Measurements from ENCODE around the gene TIMP1. TPM values are rescaled to one million over a fixed set of nuclear protein-coding genes. Genes with fewer than 3 reads are reported as not detected.

Gene TIMP1
- polyA plus RNA-seq, 1 donor from 2014 or later = 2.0 TPM

GRCh38 chrX:47577901-47578300 lies 4.3 kb upstream of the TIMP1 start:
- Histone ChIP-seq H2AFZ (ENCODE audit: low read depth, low read length) (no peak overlapping the region), H3K4me2 (ENCODE audit: low read length) (no peak overlapping the region), H3K27ac (ENCODE audit: low read length) (no peak overlapping the region), H4K20me1 (ENCODE audit: insufficient read depth) (no peaks in the 10 kb centered on the region), H3K27me3 (ENCODE audit: insufficient read depth, low read depth, low read length) (no peaks in the 10 kb centered on the region), H3K9ac (ENCODE audit: low read length) (no peak overlapping the region), H3K36me3 (ENCODE audit: insufficient read depth, low read length) (no peaks in the 10 kb centered on the region), H3K79me2 (replicated peaks; ENCODE audit: insufficient read depth, low read length) (no peaks in the 10 kb centered on the region), H3K9me2 (ENCODE audit: insufficient read depth, low read length) (no peaks in the 10 kb centered on the region), H3K4me3 (ENCODE audit: low read length) (no peak overlapping the region), H3F3A (ENCODE audit: insufficient read depth, low read length, poor library complexity, severe bottlenecking) (no peaks in the 10 kb centered on the region), H3K9me3 (ENCODE audit: low read length) (no peaks in the 10 kb centered on the region)
- TF ChIP-seq REST (IDR thresholded peaks at IDR 0.05; ENCODE audit: borderline replicate concordance) (no peak), TAF1 (IDR thresholded peaks at IDR 0.05; ENCODE audit: low read depth) (no peak), POLR2AphosphoS5 (IDR thresholded peaks at IDR 0.05) (no peak), EZH2 (IDR thresholded peaks at IDR 0.05; ENCODE audit: borderline replicate concordance, insufficient read depth, low read length, poor library complexity, severe bottlenecking) (no peak), MXI1 (conservative IDR thresholded peaks at IDR 0.05; ENCODE audit: poor library complexity, severe bottlenecking) (no peak), EP300 (conservative IDR thresholded peaks at IDR 0.05; ENCODE audit: poor library complexity, severe bottlenecking) (no peak), RAD21 (conservative IDR thresholded peaks at IDR 0.05) (no peak), SMC3 (conservative IDR thresholded peaks at IDR 0.05; ENCODE audit: poor library complexity) (no peak)
- TF ChIP-seq, protein P1, sequence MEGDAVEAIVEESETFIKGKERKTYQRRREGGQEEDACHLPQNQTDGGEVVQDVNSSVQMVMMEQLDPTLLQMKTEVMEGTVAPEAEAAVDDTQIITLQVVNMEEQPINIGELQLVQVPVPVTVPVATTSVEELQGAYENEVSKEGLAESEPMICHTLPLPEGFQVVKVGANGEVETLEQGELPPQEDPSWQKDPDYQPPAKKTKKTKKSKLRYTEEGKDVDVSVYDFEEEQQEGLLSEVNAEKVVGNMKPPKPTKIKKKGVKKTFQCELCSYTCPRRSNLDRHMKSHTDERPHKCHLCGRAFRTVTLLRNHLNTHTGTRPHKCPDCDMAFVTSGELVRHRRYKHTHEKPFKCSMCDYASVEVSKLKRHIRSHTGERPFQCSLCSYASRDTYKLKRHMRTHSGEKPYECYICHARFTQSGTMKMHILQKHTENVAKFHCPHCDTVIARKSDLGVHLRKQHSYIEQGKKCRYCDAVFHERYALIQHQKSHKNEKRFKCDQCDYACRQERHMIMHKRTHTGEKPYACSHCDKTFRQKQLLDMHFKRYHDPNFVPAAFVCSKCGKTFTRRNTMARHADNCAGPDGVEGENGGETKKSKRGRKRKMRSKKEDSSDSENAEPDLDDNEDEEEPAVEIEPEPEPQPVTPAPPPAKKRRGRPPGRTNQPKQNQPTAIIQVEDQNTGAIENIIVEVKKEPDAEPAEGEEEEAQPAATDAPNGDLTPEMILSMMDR (IDR thresholded peaks at IDR 0.05; ENCODE audit: poor library complexity, severe bottlenecking) = no peak

GRCh38 chrX:47578692-47579091 lies 3.5 kb upstream of the TIMP1 start:
- no peaks in the 10 kb centered on the region for H3K27me3 ChIP-seq (ENCODE audit: insufficient read depth, low read depth, low read length)
- no peak overlapping the region for H2AFZ ChIP-seq (ENCODE audit: low read depth, low read length)
- no peaks in the 10 kb centered on the region for H3K9me2 ChIP-seq (ENCODE audit: insufficient read depth, low read length)
- H4K20me1 ChIP-seq (ENCODE audit: insufficient read depth) = no peaks in the 10 kb centered on the region
- H3K9ac ChIP-seq (ENCODE audit: low read length) = no peak overlapping the region
- no peak overlapping the region for H3K4me2 ChIP-seq (ENCODE audit: low read length)
- no peak overlapping the region for H3K4me3 ChIP-seq (ENCODE audit: low read length)
- H3F3A ChIP-seq (ENCODE audit: insufficient read depth, low read length, poor library complexity, severe bottlenecking) = no peaks in the 10 kb centered on the region
- H3K27ac ChIP-seq (ENCODE audit: low read length) = no peak overlapping the region
- H3K36me3 ChIP-seq (ENCODE audit: insufficient read depth, low read length) = no peaks in the 10 kb centered on the region
- H3K79me2 ChIP-seq (replicated peaks; ENCODE audit: insufficient read depth, low read length) = no peaks in the 10 kb centered on the region
- no peaks in the 10 kb centered on the region for H3K9me3 ChIP-seq (ENCODE audit: low read length)
- TF ChIP-seq EZH2 (IDR thresholded peaks at IDR 0.05; ENCODE audit: borderline replicate concordance, insufficient read depth, low read length, poor library complexity, severe bottlenecking) (no peak), RAD21 (conservative IDR thresholded peaks at IDR 0.05) (no peak), REST (IDR thresholded peaks at IDR 0.05; ENCODE audit: borderline replicate concordance) (no peak), TAF1 (IDR thresholded peaks at IDR 0.05; ENCODE audit: low read depth) (no peak), SMC3 (conservative IDR thresholded peaks at IDR 0.05; ENCODE audit: poor library complexity) (no peak), POLR2AphosphoS5 (IDR thresholded peaks at IDR 0.05) (no peak), EP300 (conservative IDR thresholded peaks at IDR 0.05; ENCODE audit: poor library complexity, severe bottlenecking) (no peak), MXI1 (conservative IDR thresholded peaks at IDR 0.05; ENCODE audit: poor library complexity, severe bottlenecking) (no peak)
- TF ChIP-seq, protein P1 (IDR thresholded peaks at IDR 0.05; ENCODE audit: poor library complexity, severe bottlenecking) = no peak
